Left renal pelvis (tissue), 4 donors: ENCODE measurements around the gene EVI2B. TPM values are rescaled to one million over a fixed set of nuclear protein-coding genes. Genes with fewer than 3 reads are reported as not detected.
"Not testable (repeated sequence)": the region's sequence is repeated elsewhere in the genome, so short reads cannot be mapped to it uniquely, and the experiment has no call there.

Experiments used
- DNase-seq, 4 donors: peaks; one replicate each; pipeline ENCODE4 v3.0.0-alpha.2; 2013; ENCODE audit warnings: low read depth in 4 of 4, low spot score in 3 of 4
- polyA plus RNA-seq, 4 donors: library from polyadenylated mRNA; unstranded; fragments of 120-200 nt; gene quantifications; one replicate each; pipeline ENCODE4 v1.2.1, GENCODE V29; 2013; ENCODE audit not compliant: insufficient read length in 4 of 4

Gene EVI2B, protein sequence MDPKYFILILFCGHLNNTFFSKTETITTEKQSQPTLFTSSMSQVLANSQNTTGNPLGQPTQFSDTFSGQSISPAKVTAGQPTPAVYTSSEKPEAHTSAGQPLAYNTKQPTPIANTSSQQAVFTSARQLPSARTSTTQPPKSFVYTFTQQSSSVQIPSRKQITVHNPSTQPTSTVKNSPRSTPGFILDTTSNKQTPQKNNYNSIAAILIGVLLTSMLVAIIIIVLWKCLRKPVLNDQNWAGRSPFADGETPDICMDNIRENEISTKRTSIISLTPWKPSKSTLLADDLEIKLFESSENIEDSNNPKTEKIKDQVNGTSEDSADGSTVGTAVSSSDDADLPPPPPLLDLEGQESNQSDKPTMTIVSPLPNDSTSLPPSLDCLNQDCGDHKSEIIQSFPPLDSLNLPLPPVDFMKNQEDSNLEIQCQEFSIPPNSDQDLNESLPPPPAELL
- polyA plus RNA-seq: 1 to 10 TPM; 1.4 to 5.9 (median 2.8) TPM

DNA sequence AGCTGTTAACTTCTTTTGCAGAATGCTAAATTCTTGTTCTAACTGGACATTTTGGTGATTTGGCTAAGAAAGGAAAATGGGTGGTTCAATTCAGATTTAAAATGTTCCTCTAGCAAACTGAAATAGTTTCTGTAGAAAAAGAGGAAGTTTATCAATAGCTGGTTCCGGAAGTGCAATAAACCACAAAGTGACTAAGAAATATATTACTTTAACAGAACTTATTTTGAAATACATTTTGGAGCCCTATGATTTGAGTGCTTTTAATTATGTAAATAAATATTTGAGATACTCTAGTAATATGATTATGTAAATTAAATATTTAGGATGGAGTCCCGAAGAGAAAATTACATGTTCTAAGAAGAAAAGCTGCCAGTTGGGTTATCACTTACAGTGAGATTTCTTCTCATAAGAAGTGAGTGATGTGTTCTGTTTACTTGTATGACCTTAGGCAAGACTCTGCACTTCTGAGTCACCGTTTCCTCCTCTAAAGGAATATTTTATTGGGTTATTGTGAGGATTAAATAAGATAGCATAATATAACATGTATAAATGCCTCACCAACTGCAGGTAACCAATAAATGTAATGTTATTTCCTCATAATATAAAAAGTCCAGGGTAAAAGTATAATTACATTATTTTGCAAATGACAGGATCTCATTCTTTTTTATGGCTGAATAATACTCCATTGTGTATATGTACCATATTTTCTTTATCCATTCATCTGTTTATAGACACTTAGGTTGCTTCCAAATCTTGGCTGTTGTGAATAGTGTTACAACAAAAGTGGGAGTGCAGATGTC lies at the start of gene EVI2B:
Gene EVI2B, minus strand, starts transcription at position 73 of the 800 bp plus-strand sequence. CDS start 8,445 bp downstream, outside the sequence.
- DNase-seq: no peak

DNA sequence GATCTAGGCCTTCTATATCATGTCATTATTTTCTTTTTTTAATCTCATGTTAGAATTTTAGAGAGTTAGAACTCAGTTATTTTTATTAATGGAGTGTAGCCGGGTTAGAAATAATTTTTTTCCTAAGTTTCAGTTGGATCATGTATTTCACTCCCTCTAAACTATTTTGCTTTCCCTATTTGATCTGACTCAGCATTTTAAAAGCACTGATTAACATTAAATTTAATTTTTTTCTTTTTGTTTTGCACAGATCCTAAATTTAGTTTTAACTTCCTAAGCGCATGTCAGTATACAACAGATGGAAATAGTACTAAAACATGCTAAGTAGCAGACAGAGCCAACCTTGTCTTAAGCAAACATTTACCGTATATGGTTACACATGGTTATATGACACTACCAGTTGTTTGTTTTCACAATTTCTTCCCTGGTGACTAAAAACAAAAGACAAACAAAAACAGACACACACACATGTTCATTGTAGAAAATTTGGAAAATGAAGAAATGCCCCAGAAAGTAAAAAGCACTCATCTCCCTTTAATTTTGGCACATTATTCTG lies 44.1 kb upstream of the EVI2B start:
- DNase-seq: no peak

DNA sequence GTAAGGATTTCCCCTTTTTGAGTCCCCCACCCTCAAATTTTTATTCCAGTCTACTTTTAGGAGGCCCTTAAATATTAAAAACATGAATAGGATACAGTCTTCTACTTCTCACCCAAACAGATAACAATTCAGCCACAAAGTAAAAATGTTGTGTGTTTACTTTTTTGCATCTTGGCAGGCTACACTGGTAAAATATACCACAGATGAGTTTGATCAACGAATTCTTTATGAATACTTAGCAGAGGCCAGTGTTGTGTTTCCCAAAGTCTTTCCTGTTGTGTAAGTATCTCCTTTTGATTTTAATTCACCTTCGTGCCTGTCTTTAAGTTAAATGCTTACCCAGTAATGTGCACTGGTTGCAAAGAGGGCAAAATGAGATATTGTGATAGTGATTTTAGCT lies 43.2 kb upstream of the EVI2B start:
- DNase-seq: no peak

DNA sequence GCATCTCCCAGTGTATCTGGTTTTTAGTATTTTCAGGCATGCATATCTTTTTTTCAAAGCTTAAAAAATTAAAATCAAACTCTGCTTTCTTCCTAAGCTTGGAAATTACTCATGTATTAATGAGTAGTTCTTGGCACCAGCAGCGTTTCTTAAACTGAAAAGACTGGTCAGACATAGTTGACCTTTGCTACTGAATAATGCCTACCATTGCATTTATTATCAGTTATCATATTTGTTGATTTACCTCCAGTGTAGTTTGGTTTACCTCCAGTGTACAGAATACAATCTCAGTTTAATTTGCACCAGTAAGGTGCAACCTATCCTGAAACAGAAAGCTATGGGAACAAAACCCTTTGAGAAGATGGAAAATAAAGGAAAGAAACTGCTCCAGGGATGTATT lies 42.1 kb upstream of the EVI2B start:
- no peak for DNase-seq

DNA sequence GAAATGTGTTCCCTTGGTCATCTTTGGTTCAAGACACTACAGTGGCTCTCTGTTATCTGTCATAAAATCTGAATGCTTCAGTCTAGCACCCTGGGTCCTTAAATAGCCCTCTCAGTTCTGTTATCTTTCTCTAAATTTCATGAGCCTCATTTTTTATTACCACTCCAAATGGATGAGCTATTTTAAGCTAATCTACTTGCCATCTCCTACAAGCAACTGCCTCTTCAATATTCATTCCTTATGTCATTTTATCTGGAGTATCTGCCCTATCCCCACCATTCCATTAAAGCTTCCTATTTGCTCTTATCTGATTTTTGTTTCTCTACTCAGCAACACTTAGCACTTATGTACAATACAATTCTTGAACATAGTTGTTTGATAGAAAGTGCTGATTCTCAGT lies 35.6 kb upstream of the EVI2B start:
- no peak for DNase-seq

DNA sequence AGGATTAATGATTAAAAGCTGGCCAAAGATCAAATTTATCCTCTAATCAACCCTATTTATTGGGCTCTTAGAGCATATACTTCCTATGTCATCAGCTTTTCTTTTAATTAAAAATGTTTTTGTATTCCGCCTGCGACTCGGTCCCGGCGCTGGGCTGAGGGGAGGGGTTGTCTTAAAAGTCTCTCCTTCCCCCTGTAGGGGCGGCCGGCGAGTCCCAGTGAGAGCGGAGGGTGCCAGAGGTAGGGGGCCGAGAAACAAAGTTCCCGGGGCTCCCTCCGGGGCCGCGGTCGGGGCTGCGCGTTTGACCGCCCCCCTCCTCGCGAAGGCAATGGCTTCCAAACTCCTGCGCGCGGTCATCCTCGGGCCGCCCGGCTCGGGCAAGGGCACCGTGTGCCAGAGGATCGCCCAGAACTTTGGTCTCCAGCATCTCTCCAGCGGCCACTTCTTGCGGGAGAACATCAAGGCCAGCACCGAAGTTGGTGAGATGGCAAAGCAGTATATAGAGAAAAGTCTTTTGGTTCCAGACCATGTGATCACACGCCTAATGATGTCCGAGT lies 31.4 kb upstream of the EVI2B start:
- DNase-seq: not testable (repeated sequence)

DNA sequence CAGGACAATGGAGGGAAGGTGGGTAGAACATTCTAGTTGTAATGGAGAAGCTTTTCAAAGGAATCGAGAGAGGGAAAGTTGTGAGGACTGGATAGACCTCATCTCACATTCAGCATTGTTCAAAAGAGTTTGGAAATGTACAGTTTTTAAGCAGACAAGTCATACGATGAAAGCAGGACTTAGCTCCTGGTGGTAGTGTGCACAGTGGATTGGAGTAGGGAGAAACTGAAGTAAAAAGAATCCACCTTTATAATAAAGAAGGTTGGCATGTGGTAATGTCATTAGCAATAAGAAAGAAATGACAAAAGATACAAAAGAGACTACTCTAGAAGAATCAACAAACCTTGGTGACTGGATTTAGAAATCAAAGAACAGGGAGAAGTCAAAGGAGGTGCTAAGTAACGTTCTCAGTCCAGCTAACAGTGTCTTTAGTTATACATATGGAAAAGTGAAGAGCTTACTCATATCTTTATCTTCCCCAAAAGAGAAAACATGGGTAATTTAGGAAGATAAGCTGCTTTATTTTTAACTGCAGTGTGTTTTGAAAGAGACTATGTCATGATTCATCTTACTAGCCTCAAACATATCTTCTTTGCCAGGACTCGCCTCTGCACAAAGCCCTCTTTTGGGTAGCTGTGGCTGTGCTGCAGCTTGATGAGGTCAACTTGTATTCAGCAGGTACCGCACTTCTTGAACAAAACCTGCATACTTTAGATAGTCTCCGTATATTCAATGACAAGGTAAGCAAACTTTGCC lies 26.2 kb upstream of the EVI2B start:
- no peak for DNase-seq

DNA sequence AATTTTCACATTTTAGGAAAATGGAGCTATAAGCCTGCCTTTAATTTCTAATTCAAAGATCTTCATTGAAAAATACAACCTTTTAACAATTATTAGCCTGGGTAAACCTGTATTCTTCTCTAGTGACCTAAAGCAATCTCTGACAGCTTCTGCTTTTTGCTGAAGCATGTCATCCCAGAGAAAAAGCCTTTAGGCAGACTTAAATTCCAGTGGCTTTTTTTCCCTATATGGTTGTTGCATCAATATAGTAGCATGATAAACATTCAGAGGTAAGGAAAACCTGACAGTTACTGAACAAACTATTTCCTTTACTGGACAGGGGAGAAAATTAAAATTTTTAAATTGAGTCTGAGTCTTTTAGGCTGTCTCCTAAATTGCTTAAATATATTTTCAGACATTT lies 15.4 kb upstream of the EVI2B start:
- no peak for DNase-seq

DNA sequence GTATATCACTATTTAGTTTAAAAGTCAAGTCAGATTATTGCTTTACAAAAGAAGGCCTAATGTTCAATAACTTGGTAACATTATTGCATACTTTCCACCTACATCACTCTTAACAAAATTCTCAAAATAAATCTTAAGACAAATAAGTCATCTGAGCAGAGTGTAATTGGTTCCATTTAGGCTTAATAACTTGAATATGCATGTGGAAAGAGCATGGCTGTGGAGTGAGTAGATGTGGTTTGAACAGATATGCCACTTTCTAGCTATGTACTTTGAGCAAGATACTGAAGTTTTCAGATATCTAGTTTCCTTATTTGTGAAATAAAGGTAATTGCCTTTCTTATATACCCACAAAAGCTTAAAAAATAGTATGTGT lies 14.3 kb upstream of the EVI2B start:
- DNase-seq: no peak

DNA sequence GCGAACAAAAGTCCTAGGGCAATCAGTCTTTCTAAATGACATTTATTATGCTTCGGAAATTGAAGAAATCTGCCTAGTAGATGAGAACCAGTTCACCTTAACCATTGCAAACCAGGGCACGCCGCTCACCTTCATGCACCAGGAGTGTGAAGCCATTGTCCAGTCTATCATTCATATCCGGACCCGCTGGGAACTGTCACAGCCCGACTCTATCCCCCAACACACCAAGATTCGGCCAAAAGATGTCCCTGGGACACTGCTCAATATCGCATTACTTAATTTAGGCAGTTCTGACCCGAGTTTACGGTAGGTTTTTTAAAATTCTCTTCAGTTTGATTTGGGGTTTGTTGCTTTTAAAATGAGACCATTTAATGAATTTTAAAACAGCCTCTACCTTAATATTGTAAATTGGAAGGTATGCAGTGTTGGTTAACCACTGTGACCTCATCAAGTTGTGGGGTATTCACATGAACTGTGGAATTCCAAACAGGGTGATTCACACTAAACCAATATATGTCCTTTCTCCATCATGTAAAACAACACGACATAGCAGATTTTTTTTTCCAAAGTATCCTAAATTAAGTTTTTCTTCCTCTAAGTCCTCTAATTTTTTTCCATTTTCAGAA lies 13.8 kb upstream of the EVI2B start:
- DNase-seq: no peak

DNA sequence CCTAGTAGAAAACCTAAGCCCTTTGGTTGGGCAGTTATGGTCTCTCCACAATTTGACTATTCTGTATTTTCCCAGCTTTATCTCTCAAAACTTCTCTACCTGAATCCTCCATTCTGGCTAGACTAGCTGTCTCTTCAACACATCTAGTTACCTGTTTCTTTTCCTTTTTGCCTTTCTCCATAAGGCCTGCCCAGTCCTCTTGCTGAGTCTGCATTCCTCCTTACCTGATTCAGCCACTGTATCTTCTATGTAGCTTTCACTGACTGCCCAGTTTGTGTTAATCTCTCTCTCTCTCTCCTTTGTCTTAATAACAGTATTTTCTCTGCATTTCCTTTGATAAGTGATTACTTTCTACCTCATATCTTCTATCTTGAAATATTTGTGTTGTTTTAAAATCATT lies 9.7 kb upstream of the EVI2B start:
- no peak for DNase-seq

DNA sequence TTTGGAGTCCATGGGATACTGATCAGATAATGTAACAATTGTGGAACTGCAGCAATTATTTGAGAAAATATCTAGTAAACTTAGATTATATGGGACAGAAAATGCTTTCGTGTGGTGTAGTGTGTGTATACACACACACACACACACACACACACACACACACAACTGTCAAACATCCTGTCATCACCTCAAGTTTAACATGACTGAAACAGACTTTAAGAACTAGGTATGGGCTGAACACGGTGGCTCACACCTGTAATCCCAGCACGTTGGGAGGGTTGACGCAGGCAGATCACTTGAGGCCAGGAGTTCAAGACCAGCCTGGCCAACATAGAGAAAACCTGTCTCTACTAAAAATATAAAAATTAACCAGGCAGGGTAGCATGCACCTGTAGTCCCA lies 8.1 kb upstream of the EVI2B start:
- DNase-seq: no peak

DNA sequence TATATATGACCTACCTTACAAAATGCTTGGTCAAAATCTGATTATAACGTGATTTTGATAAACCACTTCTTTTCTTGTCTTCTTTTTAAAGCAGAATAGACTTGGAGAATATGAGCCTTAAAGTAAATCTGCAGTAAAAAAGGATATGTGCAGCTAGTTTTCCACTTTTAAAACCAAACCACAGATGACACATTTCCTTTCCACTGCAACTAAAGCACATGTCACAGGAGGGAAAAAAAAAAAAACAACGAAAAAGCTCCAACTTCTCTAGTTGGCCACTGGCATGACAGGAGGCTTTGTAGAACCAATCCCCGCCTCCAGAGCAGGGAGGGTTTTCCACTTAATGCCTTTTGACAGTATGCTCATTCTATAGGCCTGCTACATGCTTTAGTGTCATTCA lies 7.6 kb upstream of the EVI2B start, which contains the start of gene EVI2A:
Gene EVI2A, minus strand, starts transcription at position 142 of the 400 bp plus-strand sequence. CDS start 2,609 bp downstream, outside the sequence.
- no peak for DNase-seq

DNA sequence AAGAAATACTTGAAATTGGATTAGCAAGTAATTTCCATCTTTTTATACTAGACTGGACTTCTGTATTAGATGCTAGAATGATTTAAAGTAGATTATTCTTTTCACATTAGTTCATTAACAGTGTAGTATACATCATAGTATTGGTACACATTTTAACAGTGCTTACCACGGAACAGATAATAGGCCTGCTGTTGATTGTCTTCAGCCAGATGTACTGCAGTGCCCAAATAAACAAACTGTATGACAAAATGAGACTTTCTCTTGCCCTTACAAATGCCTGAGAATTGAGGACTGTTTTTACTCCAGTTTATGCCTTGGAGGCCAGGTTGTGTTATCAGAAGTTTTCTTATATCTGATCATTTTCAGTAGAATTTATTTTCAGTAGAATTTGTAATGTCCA lies 6.9 kb upstream of the EVI2B start:
- DNase-seq: no peak

DNA sequence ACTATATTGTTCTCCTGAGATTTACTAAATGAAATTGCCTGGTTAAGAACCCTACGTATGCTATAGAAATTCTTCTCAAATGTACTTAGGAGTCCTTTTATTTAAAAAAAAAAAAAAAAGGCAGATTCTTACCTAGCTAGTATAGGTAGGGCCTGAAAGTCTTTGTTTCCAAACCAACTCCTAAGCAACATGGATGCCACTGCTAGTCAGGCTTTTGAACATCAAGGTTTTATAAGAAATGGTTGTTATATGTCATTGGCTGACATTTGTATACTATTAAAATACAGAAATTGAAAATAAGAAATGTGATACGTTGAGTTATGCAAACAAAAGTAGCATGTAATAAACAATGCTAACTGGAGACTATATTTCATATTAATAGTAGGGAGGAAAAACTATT lies 6.4 kb upstream of the EVI2B start:
- no peak for DNase-seq

DNA sequence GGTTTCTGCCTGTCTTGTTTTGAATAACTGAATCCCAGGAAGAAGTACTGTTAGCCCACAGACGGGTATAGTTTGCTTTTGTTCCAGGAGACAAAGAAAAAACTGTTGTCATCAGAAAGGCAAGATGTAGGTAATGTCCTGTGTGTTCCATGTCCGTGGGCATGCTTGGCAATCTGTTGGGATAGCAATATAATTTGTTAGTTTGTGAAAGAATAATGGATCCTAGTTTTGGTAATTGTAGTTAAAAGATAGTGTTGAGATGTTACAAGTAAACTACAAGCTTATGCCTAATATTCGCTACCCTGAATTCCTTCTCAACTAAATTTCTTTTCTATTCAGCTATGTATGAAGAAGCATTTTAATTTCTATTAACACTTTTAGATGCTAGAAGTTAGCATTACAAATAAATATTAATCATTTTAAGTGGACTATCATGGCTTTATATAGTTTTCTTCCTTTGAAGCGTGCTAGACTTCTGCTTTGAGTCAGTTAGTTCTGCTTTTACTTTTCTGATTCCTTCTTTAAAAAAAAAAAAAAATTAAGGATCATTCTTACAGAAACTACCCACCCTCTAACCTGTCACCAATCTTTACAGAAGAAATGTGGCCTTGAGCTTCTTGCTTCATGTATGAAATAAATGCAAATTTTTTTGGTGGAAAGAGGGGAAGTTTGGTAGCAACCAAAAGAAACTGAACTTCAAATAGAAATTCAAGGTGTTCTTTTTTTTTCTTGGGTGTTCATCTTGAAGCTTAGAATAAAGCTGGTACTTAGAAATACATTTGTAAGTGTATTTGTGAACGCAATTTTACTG lies 5.2 kb upstream of the EVI2B start:
- DNase-seq: no peak

DNA sequence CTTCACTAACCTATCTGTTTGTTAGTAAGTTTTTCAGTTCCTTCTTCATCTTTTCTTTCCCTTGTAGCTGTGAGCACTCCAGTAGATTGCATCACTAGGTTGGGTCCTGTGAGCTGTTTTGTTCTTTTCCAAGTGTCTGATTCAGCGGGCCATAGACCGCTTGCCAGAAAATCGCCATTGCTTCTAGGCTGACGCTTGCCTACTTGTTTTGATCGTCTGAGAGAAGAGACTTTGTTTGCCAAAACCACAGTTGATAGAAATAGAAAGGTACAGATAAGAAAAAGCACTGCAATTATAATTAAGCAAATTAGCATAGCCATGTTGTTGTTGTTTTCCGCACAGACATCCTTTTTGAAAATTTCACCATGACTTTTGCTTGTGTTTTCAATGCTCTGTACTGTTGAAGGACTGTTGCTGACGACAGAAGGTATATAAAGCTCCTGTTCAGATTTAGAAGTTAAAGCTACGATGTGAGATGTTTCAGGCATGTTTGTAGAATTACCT lies 4.5 kb upstream of the EVI2B start:
- no peak for DNase-seq

DNA sequence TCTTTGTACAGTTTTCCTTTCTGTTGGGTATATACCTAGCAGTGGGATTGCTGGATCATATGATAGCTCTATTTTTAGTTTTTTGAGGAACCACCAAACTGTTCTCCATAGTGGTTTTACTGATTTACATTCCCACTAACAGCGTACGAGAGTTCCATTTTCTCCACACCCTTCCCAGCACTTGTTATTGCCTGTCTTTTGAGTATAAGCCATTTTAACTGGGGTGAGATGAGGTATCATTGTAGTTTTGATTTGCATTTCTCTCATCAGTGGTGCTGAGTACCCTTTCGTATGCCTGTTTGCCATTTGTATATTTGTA lies 887 bp upstream of the EVI2B start:
- no peak for DNase-seq

DNA sequence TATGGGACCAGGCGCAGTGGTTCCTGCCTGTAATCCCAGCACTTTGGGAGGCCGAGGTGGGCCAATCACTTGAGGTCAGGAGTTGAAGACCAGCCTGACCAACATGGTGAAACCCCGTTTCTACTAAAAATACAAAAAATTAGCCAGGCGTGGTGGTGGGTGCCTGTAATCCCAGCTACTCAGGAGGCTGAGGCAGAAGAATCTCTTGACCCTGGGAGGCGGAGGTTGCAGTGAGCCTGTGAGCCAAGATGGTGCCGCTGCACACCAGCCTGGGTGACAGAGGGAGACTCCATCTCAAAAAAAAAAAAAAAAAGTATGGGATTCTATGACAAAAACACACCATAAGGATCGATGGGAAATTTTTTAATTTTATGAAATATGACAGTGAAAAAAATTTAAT lies 1.6 kb downstream of the EVI2B start:
- not testable (repeated sequence) for DNase-seq
